Thymus (tissue), 11 donors: ENCODE measurements around the gene ATP5MC2. TPM values are rescaled to one million over a fixed set of nuclear protein-coding genes. Genes with fewer than 3 reads are reported as not detected.

Experiments
- DNase-seq, 9 donors: peaks; one replicate each; pipeline ENCODE4 v3.0.0-alpha.2; 2013; ENCODE audit warnings: low spot score in 9 of 9, low read depth in 6 of 9, missing footprints in 1 of 9
- H3K27ac ChIP-seq, 2 donors: one replicate each; pipeline ENCODE4 v1.5.1; 2013; ENCODE audit warnings: control low read depth in 1 of 2, low read depth in 1 of 2, low read length in 1 of 2, mild to moderate bottlenecking in 1 of 2, moderate library complexity in 1 of 2
- H3K27me3 ChIP-seq, 2 donors: one replicate each; pipeline ENCODE4 v1.5.1; 2013; ENCODE audit warnings: low read length in 1 of 2; ENCODE audit not compliant: control insufficient read depth in 2 of 2, insufficient read depth in 1 of 2
- H3K36me3 ChIP-seq, 2 donors: one replicate each; pipeline ENCODE4 v1.5.1; 2013; ENCODE audit warnings: low read length in 1 of 2, mild to moderate bottlenecking in 1 of 2, moderate library complexity in 1 of 2; ENCODE audit not compliant: control insufficient read depth in 2 of 2, insufficient read depth in 2 of 2
- H3K4me1 ChIP-seq, 2 donors: one replicate each; pipeline ENCODE4 v1.5.1; 2013; ENCODE audit warnings: low read length in 2 of 2; ENCODE audit not compliant: control insufficient read depth in 2 of 2, insufficient read depth in 2 of 2
- H3K4me3 ChIP-seq, 2 donors: one replicate each; pipeline ENCODE4 v1.5.1; 2013; ENCODE audit warnings: low read length in 2 of 2, control low read depth in 1 of 2, mild to moderate bottlenecking in 1 of 2
- H3K9me3 ChIP-seq, 2 donors: one replicate each; pipeline ENCODE4 v1.5.1; 2013; ENCODE audit warnings: low read length in 1 of 2, mild to moderate bottlenecking in 1 of 2; ENCODE audit not compliant: control insufficient read depth in 2 of 2, insufficient read depth in 1 of 2
- WGBS: extraction: QIAGEN DNeasy Blood & Tissue Kit; methylation state at CpG from one replicate; pipeline ENCODE4 v1.1.7; 2013; 5-methylcytosine and 5-hydroxymethylcytosine counted together
- polyA plus RNA-seq: library from polyadenylated mRNA; stranded (reverse); fragments of 200-250 nt; gene quantifications from one replicate; pipeline ENCODE4 v1.2.3, GENCODE V29; 2013
- total RNA-seq: library from RNA; stranded (reverse); fragments of 120-200 nt; gene quantifications from one replicate; pipeline ENCODE4 v1.2.4, GENCODE V29; 2013
- donor health status: healthy.

ATP5MC2 gene
- total and polyA plus RNA-seq, 2 donors, result 272 to 335 TPM

- peaks cover 57 to 96% of the 10 kb centered on the region in 2 donors for H3K27me3 ChIP-seq
- H3K27ac ChIP-seq, result no peak overlapping the region
- H3K4me3 ChIP-seq, result no peak overlapping the region
- H3K36me3 ChIP-seq, result no peaks in the 10 kb centered on the region
- WGBS, result 72% methylated on average over 3 of the region's 3 CpGs
- DNase-seq, result no peak
- no peaks in the 10 kb centered on the region for H3K9me3 ChIP-seq
- peaks cover 4 to 18% of the 10 kb centered on the region in 2 donors for H3K4me1 ChIP-seq
Measured at GRCh38 chr12:53698948-53699677, 23.2 kb upstream of the ATP5MC2 start.

DNA sequence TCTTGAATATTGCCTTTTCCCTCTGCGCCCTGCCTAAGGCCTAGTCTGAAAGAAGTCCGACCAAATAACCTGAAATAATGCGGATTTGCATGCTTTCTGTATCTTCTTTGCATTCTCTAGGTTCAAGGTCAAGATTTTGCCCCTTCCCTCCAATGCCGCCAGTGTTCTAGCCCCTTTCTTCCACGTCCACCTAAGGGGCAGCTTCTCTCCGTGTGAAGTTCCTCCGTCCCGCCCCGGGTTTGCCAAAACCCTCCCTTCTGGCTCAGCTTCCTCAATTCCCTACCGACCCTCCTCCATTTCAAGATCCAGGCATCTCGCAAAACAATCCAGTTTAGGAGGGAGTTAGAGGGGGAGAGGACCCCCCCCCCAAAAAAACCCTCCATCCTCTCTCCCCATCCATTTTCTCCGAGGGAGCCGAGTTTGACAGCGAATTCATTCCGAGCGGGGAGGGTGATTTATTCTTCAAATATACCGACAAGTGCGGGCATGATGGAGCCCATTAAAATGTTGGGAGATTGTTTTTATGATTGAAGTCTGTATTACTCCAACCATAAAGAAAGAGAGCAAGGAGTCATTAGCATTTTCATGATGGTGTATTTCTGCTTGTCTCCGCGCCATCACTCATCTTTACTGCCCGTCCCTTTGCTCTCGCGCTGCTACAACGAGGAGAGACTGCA, 20.9 kb upstream of the ATP5MC2 start:
- no peaks in the 10 kb centered on the region for H3K36me3 ChIP-seq
- H3K4me1 ChIP-seq, result peaks cover 4 to 18% of the 10 kb centered on the region in 2 donors
- no peak overlapping the region for H3K4me3 ChIP-seq
- 9% methylated on average over 24 of the region's 24 CpGs for WGBS
- no peaks in the 10 kb centered on the region for H3K9me3 ChIP-seq
- no peak overlapping the region for H3K27ac ChIP-seq
- no peak for DNase-seq
- peaks cover 64 to 98% of the 10 kb centered on the region in 2 donors for H3K27me3 ChIP-seq

GRCh38 chr12:53696285-53696654, 20.4 kb upstream of the ATP5MC2 start:
- no peaks in the 10 kb centered on the region for H3K36me3 ChIP-seq
- peaks cover 60 to 96% of the 10 kb centered on the region in 2 donors for H3K27me3 ChIP-seq
- H3K9me3 ChIP-seq, result peaks cover 0 to 1% of the 10 kb centered on the region in 2 donors
- peaks cover 4 to 18% of the 10 kb centered on the region in 2 donors for H3K4me1 ChIP-seq
- 3% methylated on average over 11 of the region's 11 CpGs for WGBS
- peak in 3 of 9 donors; percentile 21 to 51 (median 21) for DNase-seq
- H3K4me3 ChIP-seq, result no peak overlapping the region
- H3K27ac ChIP-seq, result no peak overlapping the region

DNA sequence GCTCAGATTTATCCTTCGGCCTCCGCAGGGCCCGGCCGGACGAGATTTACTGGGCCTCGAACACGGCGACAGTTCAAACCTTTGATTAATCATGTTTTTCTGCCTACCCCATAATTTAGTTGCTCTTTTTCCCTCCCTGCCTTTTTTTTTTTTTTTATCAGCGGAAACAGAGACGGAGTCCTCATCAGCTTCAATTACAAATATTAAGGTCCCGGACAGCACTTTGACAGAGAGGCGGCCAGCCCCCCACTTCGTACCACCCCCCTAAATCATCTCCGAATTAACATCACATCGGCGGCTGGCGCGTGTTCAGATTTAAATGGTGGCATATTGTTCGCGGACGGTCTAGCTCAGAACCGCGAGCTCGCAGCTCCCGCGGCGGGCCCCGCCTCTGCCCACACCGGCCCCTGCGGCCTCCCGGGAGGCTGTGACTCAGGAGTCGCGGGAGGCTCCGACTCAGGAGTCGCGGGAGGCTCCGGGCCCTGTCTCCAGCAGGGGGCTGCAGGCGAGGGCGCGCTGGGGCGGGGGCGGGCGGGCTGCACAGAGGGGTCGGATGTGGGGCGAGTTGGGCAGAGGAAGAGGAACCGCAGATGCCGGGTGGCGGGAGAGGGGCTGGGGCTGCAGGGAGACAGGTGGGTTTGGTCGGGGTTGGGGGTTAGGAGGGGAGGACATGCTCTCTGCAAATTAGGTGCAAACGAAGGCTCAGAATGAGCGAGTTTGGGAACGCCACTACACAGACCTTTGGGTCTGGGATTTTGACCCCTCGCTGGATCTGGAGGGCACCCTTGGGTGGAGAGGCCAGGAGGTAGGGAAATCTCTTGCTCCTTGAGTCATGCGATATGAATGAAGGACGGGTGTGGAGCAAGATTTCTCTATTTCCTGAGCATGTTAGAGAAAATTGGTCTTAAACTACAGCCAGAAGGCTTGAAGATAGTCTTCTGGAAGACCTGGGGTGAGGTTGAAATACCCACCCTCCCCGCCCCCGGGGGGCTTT, 19.6 kb upstream of the ATP5MC2 start:
- peak in 1 of 9 donors; percentile 26 for DNase-seq
- Histone ChIP-seq H3K27ac (no peak overlapping the region), H3K4me3 (peak overlapping the region in 1 of 2 donors; percentile 30), H3K9me3 (peaks cover 0 to 4% of the 10 kb centered on the region in 2 donors), H3K4me1 (peaks cover 4 to 18% of the 10 kb centered on the region in 2 donors), H3K27me3 (peaks cover 57 to 96% of the 10 kb centered on the region in 2 donors), H3K36me3 (no peaks in the 10 kb centered on the region)
- WGBS, result 2% methylated on average over 57 of the region's 57 CpGs

- Histone ChIP-seq H3K27me3 (peaks cover 50 to 93% of the 10 kb centered on the region in 2 donors), H3K27ac (no peak overlapping the region), H3K4me1 (peaks cover 4 to 18% of the 10 kb centered on the region in 2 donors), H3K9me3 (peaks cover 0 to 4% of the 10 kb centered on the region in 2 donors), H3K36me3 (no peaks in the 10 kb centered on the region), H3K4me3 (no peak overlapping the region)
- no peak for DNase-seq
- WGBS, result 11% methylated on average over 16 of the region's 16 CpGs
Measured at GRCh38 chr12:53694756-53695151, 18.9 kb upstream of the ATP5MC2 start.

- WGBS, result 97% methylated on average over 4 of the region's 4 CpGs
- H3K9me3 ChIP-seq, result peaks cover 0 to 4% of the 10 kb centered on the region in 2 donors
- peaks cover 7 to 36% of the 10 kb centered on the region in 2 donors for H3K27me3 ChIP-seq
- DNase-seq, result no peak
- no peaks in the 10 kb centered on the region for H3K36me3 ChIP-seq
- H3K27ac ChIP-seq, result no peak overlapping the region
- H3K4me1 ChIP-seq, result no peaks in the 10 kb centered on the region
- no peak overlapping the region for H3K4me3 ChIP-seq
Measured at GRCh38 chr12:53688134-53688533, 12.3 kb upstream of the ATP5MC2 start.

DNA sequence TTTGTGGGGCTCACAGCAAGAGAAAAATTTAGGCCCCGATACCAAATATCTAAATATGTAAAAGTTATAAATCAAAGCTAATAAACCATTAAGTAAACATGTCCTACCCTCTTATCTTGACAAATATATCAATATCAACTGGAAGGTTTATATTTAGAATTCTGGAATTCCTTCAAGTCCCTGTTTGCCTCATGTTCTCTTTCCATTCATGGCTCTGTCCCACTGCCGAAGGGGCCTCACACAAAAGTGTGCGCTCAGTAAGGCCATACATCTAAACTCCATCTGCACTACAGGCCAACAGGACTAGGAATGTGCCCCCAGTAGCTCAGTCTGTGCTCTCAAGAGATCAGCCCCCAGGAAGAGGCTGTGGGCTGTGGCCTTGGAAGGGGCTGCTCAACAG, 10.6 kb upstream of the ATP5MC2 start:
- no peak overlapping the region for H3K27ac ChIP-seq
- WGBS, result over 99% methylated on average over 3 of the region's 3 CpGs
- peaks cover 0 to 21% of the 10 kb centered on the region in 2 donors for H3K27me3 ChIP-seq
- DNase-seq, result no peak
- peaks cover 0 to 4% of the 10 kb centered on the region in 2 donors for H3K9me3 ChIP-seq
- no peaks in the 10 kb centered on the region for H3K36me3 ChIP-seq
- no peak overlapping the region for H3K4me3 ChIP-seq
- H3K4me1 ChIP-seq, result no peaks in the 10 kb centered on the region

GRCh38 chr12:53684654-53685220, 8.9 kb upstream of the ATP5MC2 start:
- no peaks in the 10 kb centered on the region for H3K36me3 ChIP-seq
- peaks cover 0 to 17% of the 10 kb centered on the region in 2 donors for H3K27me3 ChIP-seq
- H3K4me3 ChIP-seq, result no peak overlapping the region
- no peaks in the 10 kb centered on the region for H3K4me1 ChIP-seq
- WGBS, result 97% methylated on average over 3 of the region's 3 CpGs
- no peaks in the 10 kb centered on the region for H3K9me3 ChIP-seq
- no peak overlapping the region for H3K27ac ChIP-seq
- DNase-seq, result no peak
